ENCODE results near the gene MMP17. TPM values are rescaled to one million over a fixed set of nuclear protein-coding genes. Genes with fewer than 3 reads are reported as not detected.

MMP17 gene
- total and polyA plus RNA-seq, 8 donors: 2.0 to 5.2 (median 3.3) TPM

GRCh38 chr12:131843527-131843926 lies 15.3 kb downstream of the MMP17 start:
- Histone ChIP-seq H3K9me3 (no peaks in the 10 kb centered on the region), H3K36me3 (peaks cover 0 to 18% of the 10 kb centered on the region in 2 donors), H3K27me3 (no peaks in the 10 kb centered on the region), H3K27ac (no peak overlapping the region), H3K4me3 (no peak overlapping the region), H3K4me1 (no peaks in the 10 kb centered on the region)
- intact Hi-C loops (cut with DNase I): no loop called here
- no peak for TF ChIP-seq CTCF (IDR thresholded peaks at IDR 0.05)
- no peak for DNase-seq
- ATAC-seq: no peak

GRCh38 chr12:131844140-131844539 lies 15.9 kb downstream of the MMP17 start:
- no peak for DNase-seq
- H3K9me3 ChIP-seq: no peaks in the 10 kb centered on the region
- no peak for TF ChIP-seq CTCF (IDR thresholded peaks at IDR 0.05)
- H3K4me1 ChIP-seq: no peaks in the 10 kb centered on the region
- ATAC-seq: no peak
- H3K27me3 ChIP-seq: no peaks in the 10 kb centered on the region
- no peak overlapping the region for H3K27ac ChIP-seq
- intact Hi-C loops (cut with DNase I): no loop called here
- peaks cover 0 to 18% of the 10 kb centered on the region in 2 donors for H3K36me3 ChIP-seq
- H3K4me3 ChIP-seq: no peak overlapping the region

- DNase-seq (no peak), ATAC-seq (no peak)
- TF ChIP-seq CTCF (IDR thresholded peaks at IDR 0.05): no peak
- Histone ChIP-seq H3K36me3 (peaks cover 0 to 18% of the 10 kb centered on the region in 2 donors), H3K27me3 (no peaks in the 10 kb centered on the region), H3K4me3 (no peak overlapping the region), H3K27ac (no peak overlapping the region), H3K4me1 (no peaks in the 10 kb centered on the region), H3K9me3 (no peaks in the 10 kb centered on the region)
- intact Hi-C loops (cut with DNase I): no loop called here
Observed at GRCh38 chr12:131844656-131845055, 16.5 kb downstream of the MMP17 start.

GRCh38 chr12:131845121-131845520 lies 16.9 kb downstream of the MMP17 start:
- Histone ChIP-seq H3K27me3 (no peaks in the 10 kb centered on the region), H3K4me1 (no peaks in the 10 kb centered on the region), H3K27ac (no peak overlapping the region), H3K4me3 (no peak overlapping the region), H3K9me3 (no peaks in the 10 kb centered on the region), H3K36me3 (peaks cover 0 to 18% of the 10 kb centered on the region in 2 donors)
- intact Hi-C loops (cut with DNase I): no loop called here
- TF ChIP-seq CTCF (IDR thresholded peaks at IDR 0.05): no peak
- DNase-seq: no peak
- ATAC-seq: no peak

- ATAC-seq: no peak
Observed at GRCh38 chr12:131847456-131847855, 19.3 kb downstream of the MMP17 start.

More at GRCh38 chr12:131847456-131847855, 19.3 kb downstream of the MMP17 start:
- no peak overlapping the region for H3K4me3 ChIP-seq
- DNase-seq: no peak
- no peak overlapping the region for H3K27ac ChIP-seq
- H3K27me3 ChIP-seq: peaks cover 0 to 16% of the 10 kb centered on the region in 2 donors
- peaks cover 0 to 3% of the 10 kb centered on the region in 2 donors for H3K4me1 ChIP-seq
- H3K9me3 ChIP-seq: no peaks in the 10 kb centered on the region
- no peak for TF ChIP-seq CTCF (IDR thresholded peaks at IDR 0.05)
- peaks cover 0 to 18% of the 10 kb centered on the region in 2 donors for H3K36me3 ChIP-seq
- intact Hi-C loops (cut with DNase I): no loop called here

Data from left lung (tissue), 10 donors.